PFSK-1 (cell line): ENCODE measurements around the gene ERC2.

Experiments
- FOXP2 ChIP-seq: optimal IDR thresholded peaks from 2 replicates; pipeline ENCODE3; 2011; ENCODE audit warnings: borderline replicate concordance, control low read depth, inconsistent platforms; ENCODE audit not compliant: insufficient read depth; ENCODE audit errors: extremely low read length, extremely low read depth
- POLR2AphosphoS5 ChIP-seq: IDR thresholded peaks from 2 replicates; pipeline ENCODE4 v1.6.1; 2012; ENCODE audit warnings: low read depth, mild to moderate bottlenecking, control low read depth, low read length, moderate library complexity
- SIN3A ChIP-seq: IDR thresholded peaks from 2 replicates; pipeline ENCODE4 v1.6.1; 2012; ENCODE audit warnings: mild to moderate bottlenecking, low read length, moderate library complexity, borderline replicate concordance; ENCODE audit not compliant: insufficient read depth
- TAF1 ChIP-seq: IDR thresholded peaks from 2 replicates; pipeline ENCODE4 v1.6.1; 2012; ENCODE audit warnings: low read length, control low read depth, borderline replicate concordance; ENCODE audit not compliant: insufficient read depth
- TF ChIP-seq, protein P1 (sequence below), 2 experiments: IDR thresholded peaks; 2 replicates each; pipeline versions ENCODE4 v1.6.1 to v1.8.0; 2011 to 2012; ENCODE audit warnings: low read depth in 2 of 2, low read length in 2 of 2, control low read depth in 1 of 2, inconsistent platforms in 1 of 2, mild to moderate bottlenecking in 1 of 2, moderate library complexity in 1 of 2; ENCODE audit not compliant: insufficient read depth in 1 of 2

Gene ERC2

GRCh38 chr3:55894605-55895004, 573.7 kb downstream of the ERC2 start:
- TF ChIP-seq FOXP2 (no peak), TAF1 (no peak), SIN3A (no peak), POLR2AphosphoS5 (no peak)

GRCh38 chr3:55893045-55893664, 575.1 kb downstream of the ERC2 start:
- TF ChIP-seq, protein P1, sequence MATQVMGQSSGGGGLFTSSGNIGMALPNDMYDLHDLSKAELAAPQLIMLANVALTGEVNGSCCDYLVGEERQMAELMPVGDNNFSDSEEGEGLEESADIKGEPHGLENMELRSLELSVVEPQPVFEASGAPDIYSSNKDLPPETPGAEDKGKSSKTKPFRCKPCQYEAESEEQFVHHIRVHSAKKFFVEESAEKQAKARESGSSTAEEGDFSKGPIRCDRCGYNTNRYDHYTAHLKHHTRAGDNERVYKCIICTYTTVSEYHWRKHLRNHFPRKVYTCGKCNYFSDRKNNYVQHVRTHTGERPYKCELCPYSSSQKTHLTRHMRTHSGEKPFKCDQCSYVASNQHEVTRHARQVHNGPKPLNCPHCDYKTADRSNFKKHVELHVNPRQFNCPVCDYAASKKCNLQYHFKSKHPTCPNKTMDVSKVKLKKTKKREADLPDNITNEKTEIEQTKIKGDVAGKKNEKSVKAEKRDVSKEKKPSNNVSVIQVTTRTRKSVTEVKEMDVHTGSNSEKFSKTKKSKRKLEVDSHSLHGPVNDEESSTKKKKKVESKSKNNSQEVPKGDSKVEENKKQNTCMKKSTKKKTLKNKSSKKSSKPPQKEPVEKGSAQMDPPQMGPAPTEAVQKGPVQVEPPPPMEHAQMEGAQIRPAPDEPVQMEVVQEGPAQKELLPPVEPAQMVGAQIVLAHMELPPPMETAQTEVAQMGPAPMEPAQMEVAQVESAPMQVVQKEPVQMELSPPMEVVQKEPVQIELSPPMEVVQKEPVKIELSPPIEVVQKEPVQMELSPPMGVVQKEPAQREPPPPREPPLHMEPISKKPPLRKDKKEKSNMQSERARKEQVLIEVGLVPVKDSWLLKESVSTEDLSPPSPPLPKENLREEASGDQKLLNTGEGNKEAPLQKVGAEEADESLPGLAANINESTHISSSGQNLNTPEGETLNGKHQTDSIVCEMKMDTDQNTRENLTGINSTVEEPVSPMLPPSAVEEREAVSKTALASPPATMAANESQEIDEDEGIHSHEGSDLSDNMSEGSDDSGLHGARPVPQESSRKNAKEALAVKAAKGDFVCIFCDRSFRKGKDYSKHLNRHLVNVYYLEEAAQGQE (IDR thresholded peaks at IDR 0.05; ENCODE audit: insufficient read depth in 1 of 2, low read depth in 2 of 2, low read length in 2 of 2): no peak
- TF ChIP-seq POLR2AphosphoS5 (no peak), SIN3A (no peak), TAF1 (no peak), FOXP2 (no peak)

GRCh38 chr3:55891106-55891505, 577.2 kb downstream of the ERC2 start:
- TF ChIP-seq SIN3A (no peak), FOXP2 (no peak)

DNA sequence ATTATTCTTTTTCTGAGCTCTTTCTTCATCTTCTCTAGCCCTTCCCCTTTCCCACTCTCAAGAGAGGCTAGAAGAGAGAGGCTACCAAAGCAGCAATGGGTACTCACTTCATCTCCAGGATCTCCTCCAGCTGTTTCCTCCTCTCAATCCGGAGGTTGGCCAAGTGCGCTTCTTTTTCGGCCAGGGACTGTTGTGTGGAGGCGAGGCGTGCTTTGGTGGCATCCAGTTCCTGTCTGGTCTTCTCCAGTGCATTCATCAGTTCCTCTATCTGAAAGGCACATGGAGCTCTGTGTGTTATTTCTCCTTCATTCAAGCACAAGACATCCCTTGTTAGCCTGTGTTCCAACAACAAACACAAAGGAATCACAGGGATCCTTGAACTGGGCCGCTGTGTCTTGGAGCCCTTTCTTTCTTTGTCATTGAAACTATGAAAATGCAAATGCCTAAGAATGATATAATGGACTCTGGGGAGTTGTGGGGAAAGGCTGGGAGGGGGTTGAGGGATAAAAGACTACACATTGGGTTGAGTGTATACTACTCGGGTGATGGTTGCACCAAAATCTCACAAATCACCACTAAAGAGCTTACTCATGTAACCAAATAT, 579.9 kb downstream of the ERC2 start:
- no peak for TF ChIP-seq POLR2AphosphoS5
- no peak for TF ChIP-seq SIN3A
- TF ChIP-seq FOXP2: no peak

DNA sequence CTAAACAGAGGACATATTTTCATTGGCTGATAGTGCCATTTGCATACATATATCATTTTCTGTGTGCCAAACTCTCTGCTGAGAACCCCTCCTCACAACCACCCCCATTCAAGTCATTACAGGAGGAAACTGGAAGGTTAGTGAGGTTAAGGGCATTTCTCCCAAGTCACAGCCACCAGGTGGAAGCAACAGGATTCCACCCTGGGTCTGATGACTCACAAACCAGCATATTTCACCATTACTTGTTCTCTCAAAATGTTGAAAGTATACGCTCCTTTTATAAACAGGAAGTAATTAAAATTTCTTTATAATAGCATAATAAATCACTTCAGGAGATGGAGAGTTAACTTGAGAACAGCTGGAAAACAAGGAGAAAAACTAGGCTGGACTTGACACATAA, 582.5 kb downstream of the ERC2 start:
- TF ChIP-seq, protein P1 (IDR thresholded peaks at IDR 0.05; ENCODE audit: insufficient read depth in 1 of 2, low read depth in 2 of 2, low read length in 2 of 2): no peak
- TF ChIP-seq SIN3A (no peak), TAF1 (no peak), POLR2AphosphoS5 (no peak), FOXP2 (no peak)

DNA sequence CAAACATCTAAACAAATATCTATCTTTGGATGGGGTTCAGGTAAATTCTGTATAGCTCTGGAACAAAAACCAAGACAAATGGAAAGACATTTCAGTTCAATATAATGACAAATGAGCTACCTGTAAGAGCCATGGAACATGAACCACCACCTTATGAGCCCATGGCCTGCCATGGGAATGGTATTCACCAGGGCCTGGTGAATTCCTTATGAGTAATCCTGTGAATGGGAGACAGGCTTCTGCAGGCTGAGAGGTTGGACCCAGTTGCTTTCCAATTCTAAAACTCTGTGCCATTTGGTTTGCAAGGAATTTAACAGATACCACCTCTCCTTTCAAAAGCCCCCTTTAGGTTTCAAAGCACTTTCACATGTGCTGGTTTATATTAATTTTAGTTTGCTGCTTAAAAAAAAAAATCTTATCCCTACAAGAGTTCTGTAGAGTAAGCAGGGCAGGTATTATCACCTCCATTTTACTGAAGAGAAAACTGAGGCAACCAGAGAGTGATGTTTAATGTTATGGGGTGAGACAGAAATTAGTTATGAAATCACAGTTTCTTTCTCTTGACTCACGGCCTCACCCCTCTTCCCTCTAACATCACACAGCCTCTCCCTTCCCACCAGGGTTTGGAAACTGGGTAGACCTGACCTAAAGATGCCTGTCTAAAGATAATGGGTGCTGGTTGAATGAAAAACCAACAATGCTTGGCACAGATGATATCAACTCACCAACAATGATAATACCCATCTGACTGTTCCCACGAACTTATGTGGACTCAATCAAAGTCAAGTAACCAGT, 583.6 kb downstream of the ERC2 start:
- TF ChIP-seq FOXP2: no peak
- TF ChIP-seq POLR2AphosphoS5: no peak
- TF ChIP-seq, protein P1 (IDR thresholded peaks at IDR 0.05; ENCODE audit: insufficient read depth in 1 of 2, low read depth in 2 of 2, low read length in 2 of 2): no peak
